PC-9 (cell line): ENCODE measurements around the gene POLR1G. TPM values are rescaled to one million over a fixed set of nuclear protein-coding genes. Genes with fewer than 3 reads are reported as not detected.

Experiments
- BruUV-seq: library from RNA; stranded (reverse); fragments of 400-500 nt; replicated peaks from 2 replicates; lab custom pipeline; 2021; lab: Mats Ljungman, UMichigan
- CTCF ChIA-PET: fragments of 300-600 bp; sonication (Branson Sonifier 250); formaldehyde crosslinking; loops from one replicate; lab custom pipeline; 2022; ENCODE audit warnings: antibody characterized with exemption; lab: Charles Lee
- POLR2A ChIA-PET: fragments of 300-600 bp; sonication (Branson Sonifier 250); formaldehyde crosslinking; loops from one replicate; lab custom pipeline; 2022; ENCODE audit warnings: antibody characterized with exemption; ENCODE audit not compliant: unreplicated experiment; lab: Charles Lee
- DNase-seq, 2 experiments: peaks; one replicate each; pipeline versions ENCODE4 v3.0.0 to v3.0.0-alpha.2; 2015 to 2022; ENCODE audit warnings: mixed read lengths in 1 of 2
- H2AFZ ChIP-seq: fragments of 200-600 bp; sonication (generic); 2 replicates; pipeline ENCODE4 v1.8.1; 2017; ENCODE audit warnings: antibody characterized with exemption
- H3F3A ChIP-seq: fragments of 200-600 bp; sonication (generic); 2 replicates; pipeline ENCODE4 v1.8.1; 2017; ENCODE audit warnings: antibody characterized with exemption, mild to moderate bottlenecking, low read depth; ENCODE audit not compliant: insufficient read depth
- H3K27ac ChIP-seq: fragments of 200-600 bp; sonication (generic); 2 replicates; pipeline ENCODE4 v1.6.1; 2016; ENCODE audit warnings: mixed run types
- H3K27me3 ChIP-seq: fragments of 200-600 bp; sonication (generic); 2 replicates; pipeline ENCODE4 v1.6.1; 2016; ENCODE audit warnings: low read depth, mixed run types; ENCODE audit not compliant: insufficient read depth
- H3K36me3 ChIP-seq: fragments of 200-600 bp; sonication (generic); 2 replicates; pipeline ENCODE4 v1.6.1; 2016; ENCODE audit warnings: low read depth, mixed run types
- H3K4me1 ChIP-seq: fragments of 200-600 bp; sonication (generic); replicated peaks from 2 replicates; pipeline ENCODE4 v1.6.1; 2016; ENCODE audit warnings: mixed run types; ENCODE audit not compliant: insufficient read depth
- H3K4me2 ChIP-seq: fragments of 200-600 bp; sonication (generic); 2 replicates; pipeline ENCODE4 v1.6.1; 2017; ENCODE audit warnings: mixed run types
- H3K4me3 ChIP-seq: fragments of 200-600 bp; sonication (generic); 2 replicates; pipeline ENCODE4 v1.6.1; 2016; ENCODE audit warnings: mixed run types
- H3K79me2 ChIP-seq: fragments of 200-600 bp; sonication (generic); 2 replicates; pipeline ENCODE4 v1.6.1; 2017; ENCODE audit warnings: low read depth, mixed run types
- H3K9me2 ChIP-seq: fragments of 200-600 bp; sonication (generic); 2 replicates; pipeline ENCODE4 v1.8.1; 2017; ENCODE audit warnings: mild to moderate bottlenecking; ENCODE audit not compliant: insufficient read depth
- H3K9me3 ChIP-seq: fragments of 200-600 bp; sonication (generic); 2 replicates; pipeline ENCODE4 v1.8.1; 2016; ENCODE audit warnings: low read depth; ENCODE audit not compliant: insufficient read depth
- H4K20me1 ChIP-seq: fragments of 200-600 bp; sonication (generic); 2 replicates; pipeline ENCODE4 v1.8.1; 2017; ENCODE audit not compliant: insufficient read depth
- EZH2 ChIP-seq: fragments of 200-600 bp; sonication (generic); IDR thresholded peaks from 2 replicates; pipeline ENCODE4 v1.8.0; 2017; ENCODE audit warnings: antibody characterized with exemption, low read depth
- intact Hi-C: fragments of 100-400 bp; cut with micrococcal nuclease; formaldehyde crosslinking; loops from one replicate; pipeline ENCODE4 v1.10.0; 2022; ENCODE audit not compliant: unreplicated experiment
- total RNA-seq: library from RNA; stranded (reverse); gene quantifications from 2 replicates; pipeline ENCODE4 v1.2.3, GENCODE V29; 2021
- TF ChIP-seq, protein P1 (sequence below): fragments of 200-600 bp; sonication (generic); conservative IDR thresholded peaks from 2 replicates; pipeline ENCODE4 v1.6.1; 2017; ENCODE audit warnings: mixed run types, antibody characterized with exemption, mild to moderate bottlenecking, moderate library complexity

POLR1G gene
- total RNA-seq, 1 experiment from 2014 or later: 11.5 TPM

DNA sequence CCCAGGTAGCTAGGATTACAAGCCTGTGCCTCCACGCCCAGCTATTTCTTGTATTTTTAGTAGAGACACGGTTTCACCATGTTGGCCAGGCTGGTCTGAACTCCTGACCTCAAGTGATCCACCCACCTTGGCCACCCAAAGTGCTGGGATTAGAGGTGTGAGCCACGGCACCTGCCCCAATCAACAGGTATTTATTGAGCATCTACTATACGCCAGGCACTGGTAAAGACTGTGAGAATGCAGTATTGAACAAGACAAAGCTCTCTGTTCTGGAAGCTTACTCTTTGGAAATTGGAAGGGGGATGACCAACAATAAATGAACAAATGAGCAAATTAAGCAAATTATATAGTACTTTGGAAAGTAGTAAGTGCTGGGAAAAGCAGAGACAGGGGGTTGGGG lies 38.7 kb downstream of the POLR1G start:
- no peak for TF ChIP-seq EZH2
- TF ChIP-seq, protein P1, sequence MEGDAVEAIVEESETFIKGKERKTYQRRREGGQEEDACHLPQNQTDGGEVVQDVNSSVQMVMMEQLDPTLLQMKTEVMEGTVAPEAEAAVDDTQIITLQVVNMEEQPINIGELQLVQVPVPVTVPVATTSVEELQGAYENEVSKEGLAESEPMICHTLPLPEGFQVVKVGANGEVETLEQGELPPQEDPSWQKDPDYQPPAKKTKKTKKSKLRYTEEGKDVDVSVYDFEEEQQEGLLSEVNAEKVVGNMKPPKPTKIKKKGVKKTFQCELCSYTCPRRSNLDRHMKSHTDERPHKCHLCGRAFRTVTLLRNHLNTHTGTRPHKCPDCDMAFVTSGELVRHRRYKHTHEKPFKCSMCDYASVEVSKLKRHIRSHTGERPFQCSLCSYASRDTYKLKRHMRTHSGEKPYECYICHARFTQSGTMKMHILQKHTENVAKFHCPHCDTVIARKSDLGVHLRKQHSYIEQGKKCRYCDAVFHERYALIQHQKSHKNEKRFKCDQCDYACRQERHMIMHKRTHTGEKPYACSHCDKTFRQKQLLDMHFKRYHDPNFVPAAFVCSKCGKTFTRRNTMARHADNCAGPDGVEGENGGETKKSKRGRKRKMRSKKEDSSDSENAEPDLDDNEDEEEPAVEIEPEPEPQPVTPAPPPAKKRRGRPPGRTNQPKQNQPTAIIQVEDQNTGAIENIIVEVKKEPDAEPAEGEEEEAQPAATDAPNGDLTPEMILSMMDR: no peak
- Histone ChIP-seq H3K9me2 (no peaks in the 10 kb centered on the region), H3K4me1 (peaks cover 43% of the 10 kb centered on the region), H3K79me2 (peaks cover 8% of the 10 kb centered on the region), H3F3A (peaks cover 74% of the 10 kb centered on the region), H3K36me3 (no peaks in the 10 kb centered on the region), H4K20me1 (no peaks in the 10 kb centered on the region), H3K9me3 (no peaks in the 10 kb centered on the region), H3K4me2 (no peak overlapping the region), H3K4me3 (no peak overlapping the region), H3K27me3 (no peaks in the 10 kb centered on the region), H3K27ac (no peak overlapping the region), H2AFZ (no peak overlapping the region)
- no TSS peak for BruUV-seq
- no peak for DNase-seq
- intact Hi-C loops: no loop called here
- ChIA-PET POLR2A (interaction anchor here (0.7 kb wide), 2 partner anchors 10 to 22 kb away, joined by 3 to 4 read pairs; no protein-coding TSS in a partner anchor), CTCF (no interaction called here)

DNA sequence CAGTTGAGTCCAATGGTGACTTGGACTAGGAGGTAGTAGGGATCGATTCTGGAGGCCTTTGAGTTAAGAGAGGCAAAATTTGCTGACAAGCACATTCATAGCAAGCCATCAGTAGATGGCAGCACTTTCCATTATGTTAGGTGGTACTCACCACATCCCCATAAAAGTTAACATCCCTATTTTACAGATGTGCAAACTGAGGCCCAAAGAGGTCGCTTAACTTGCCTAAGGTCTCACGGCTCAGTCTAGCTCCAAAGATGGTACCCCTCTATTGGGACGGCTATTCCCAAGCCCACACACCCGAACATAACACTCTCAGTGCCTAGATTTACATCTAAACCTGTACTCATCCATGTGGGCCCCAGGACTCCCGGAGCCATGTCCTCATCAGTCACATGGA lies 39.9 kb downstream of the POLR1G start:
- POLR2A ChIA-PET: no interaction called here
- no peak for DNase-seq

DNA sequence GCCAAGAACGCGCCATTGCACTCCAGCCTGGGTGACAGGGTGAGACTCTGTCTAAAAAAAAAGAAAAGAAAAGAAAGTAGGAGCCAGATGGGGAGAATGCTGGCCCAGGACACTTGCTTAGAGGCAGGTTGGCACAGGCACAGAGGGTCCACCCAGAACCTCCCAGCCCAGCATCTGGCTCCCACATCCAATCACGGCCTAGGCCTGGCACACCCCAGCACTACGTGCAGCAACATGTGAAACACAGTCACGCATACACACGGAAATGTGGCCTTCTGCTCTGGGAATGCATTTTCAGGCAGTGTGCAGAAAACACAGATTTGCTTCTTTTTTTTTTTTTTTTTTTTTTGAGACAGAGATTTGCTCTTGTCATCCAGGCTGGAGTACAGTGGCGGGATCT lies 40.5 kb downstream of the POLR1G start:
- peaks cover 47% of the 10 kb centered on the region for H3K4me1 ChIP-seq
- intact Hi-C loops: no loop called here
- CTCF ChIA-PET: no interaction called here
- DNase-seq: no peak
- BruUV-seq: no TSS peak
- no peaks in the 10 kb centered on the region for H3K36me3 ChIP-seq
- H3K9me2 ChIP-seq: no peaks in the 10 kb centered on the region
- TF ChIP-seq EZH2: no peak
- TF ChIP-seq, protein P1: no peak
- no peaks in the 10 kb centered on the region for H4K20me1 ChIP-seq
- H3K27me3 ChIP-seq: no peaks in the 10 kb centered on the region
- no peak overlapping the region for H2AFZ ChIP-seq
- peaks cover 70% of the 10 kb centered on the region for H3F3A ChIP-seq
- H3K4me2 ChIP-seq: no peak overlapping the region
- H3K27ac ChIP-seq: no peak overlapping the region
- POLR2A ChIA-PET: no interaction called here
- H3K9me3 ChIP-seq: no peaks in the 10 kb centered on the region
- peaks cover 8% of the 10 kb centered on the region for H3K79me2 ChIP-seq
- no peak overlapping the region for H3K4me3 ChIP-seq

More for the DNA sequence above, 39.9 kb downstream of the POLR1G start:
- CTCF ChIA-PET: no interaction called here
- Histone ChIP-seq H3K9me3 (no peaks in the 10 kb centered on the region), H3K4me3 (no peak overlapping the region), H3K79me2 (peaks cover 8% of the 10 kb centered on the region), H3K36me3 (no peaks in the 10 kb centered on the region), H3K4me1 (peaks cover 43% of the 10 kb centered on the region), H3K9me2 (no peaks in the 10 kb centered on the region), H3K27ac (no peak overlapping the region), H3F3A (peaks cover 67% of the 10 kb centered on the region), H3K4me2 (no peak overlapping the region), H2AFZ (no peak overlapping the region), H4K20me1 (no peaks in the 10 kb centered on the region), H3K27me3 (no peaks in the 10 kb centered on the region)
- BruUV-seq: no TSS peak
- intact Hi-C loops: no loop called here
- TF ChIP-seq EZH2: no peak
- TF ChIP-seq, protein P1: peak; percentile 64; the same call in 1 of the 2 replicates
